ENCODE results near the gene RBM33.

RBM33 gene

GRCh38 chr7:155711081-155711480, 66.6 kb downstream of the RBM33 start:
- no peak for DNase-seq
- intact Hi-C loops (cut with DNase I) = no loop called here

GRCh38 chr7:155713384-155713783, 68.9 kb downstream of the RBM33 start:
- DNase-seq = no peak
- intact Hi-C loops (cut with DNase I) = no loop called here

- intact Hi-C loops (cut with DNase I) = no loop called here
- DNase-seq = no peak
Measured at GRCh38 chr7:155714702-155715101, 70.2 kb downstream of the RBM33 start.

- DNase-seq = no peak
- intact Hi-C loops (cut with DNase I) = no loop called here
Measured at GRCh38 chr7:155715111-155715805, 70.8 kb downstream of the RBM33 start.

- intact Hi-C loops (cut with DNase I) = no loop called here
- no peak for DNase-seq
Measured at GRCh38 chr7:155717010-155717744, 72.7 kb downstream of the RBM33 start.

- intact Hi-C loops (cut with DNase I) = no loop called here
- DNase-seq = no peak
Measured at GRCh38 chr7:155721056-155721455, 76.6 kb downstream of the RBM33 start.

- intact Hi-C loops (cut with DNase I) = no loop called here
- no peak for DNase-seq
Measured at GRCh38 chr7:155722118-155722517, 77.7 kb downstream of the RBM33 start.

GRCh38 chr7:155722936-155723335, 78.5 kb downstream of the RBM33 start:
- DNase-seq = no peak
- intact Hi-C loops (cut with DNase I) = no loop called here

- DNase-seq = no peak
- intact Hi-C loops (cut with DNase I) = no loop called here
Measured at GRCh38 chr7:155724327-155725005, 80.0 kb downstream of the RBM33 start.

- DNase-seq = no peak
- intact Hi-C loops (cut with DNase I) = no loop called here
Measured at GRCh38 chr7:155725006-155725355, 80.5 kb downstream of the RBM33 start.

GRCh38 chr7:155727616-155728015, 83.2 kb downstream of the RBM33 start:
- intact Hi-C loops (cut with DNase I) = no loop called here
- no peak for DNase-seq

GRCh38 chr7:155728116-155728515, 83.7 kb downstream of the RBM33 start:
- intact Hi-C loops (cut with DNase I) = no loop called here
- DNase-seq = no peak

GRCh38 chr7:155729847-155730246, 85.4 kb downstream of the RBM33 start:
- intact Hi-C loops (cut with DNase I) = no loop called here
- DNase-seq = peak in 1 of 42 donors; percentile 68

- no peak for DNase-seq
- intact Hi-C loops (cut with DNase I) = no loop called here
Measured at GRCh38 chr7:155731380-155731779, 86.9 kb downstream of the RBM33 start.

GRCh38 chr7:155731871-155732270, 87.4 kb downstream of the RBM33 start:
- DNase-seq = no peak
- intact Hi-C loops (cut with DNase I) = no loop called here

GRCh38 chr7:155732286-155732685, 87.8 kb downstream of the RBM33 start:
- no peak for DNase-seq
- intact Hi-C loops (cut with DNase I) = no loop called here

GRCh38 chr7:155733582-155734444, 89.4 kb downstream of the RBM33 start:
- intact Hi-C loops (cut with DNase I) = no loop called here
- DNase-seq = no peak

GRCh38 chr7:155734445-155734809, 90.0 kb downstream of the RBM33 start:
- intact Hi-C loops (cut with DNase I) = no loop called here
- peak in 3 of 42 donors; percentile 13 to 52 (median 36) for DNase-seq

- DNase-seq = no peak
- intact Hi-C loops (cut with DNase I) = loop anchor here (5.0 kb wide), 1 partner anchor 138 kb away; no protein-coding TSS in a partner anchor
Measured at GRCh38 chr7:155735442-155736115, 91.1 kb downstream of the RBM33 start.

Measured in head of caudate nucleus (tissue), 42 donors.